Trophoblast cell (in vitro differentiated cells and primary cell): ENCODE data around the gene WIZ.

Source experiments
- DNase-seq, 2 donors: peaks; one replicate each; pipeline ENCODE4 v3.0.0-alpha.2; 2016
- H2AFZ ChIP-seq: 2 replicates; pipeline ENCODE4 v1.6.1; 2013; ENCODE audit warnings: low read length, moderate library complexity, mild to moderate bottlenecking; ENCODE audit not compliant: insufficient read depth, poor library complexity
- H2AK5ac ChIP-seq: 2 replicates; pipeline ENCODE4 v1.6.1; 2013; ENCODE audit warnings: mild to moderate bottlenecking, low read length
- H2BK120ac ChIP-seq: 2 replicates; pipeline ENCODE4 v1.6.1; 2013; ENCODE audit warnings: low read length, mild to moderate bottlenecking, moderate library complexity; ENCODE audit not compliant: insufficient read depth, poor library complexity
- H2BK12ac ChIP-seq: 2 replicates; pipeline ENCODE4 v1.6.1; 2013; ENCODE audit warnings: mild to moderate bottlenecking, low read length, moderate library complexity
- H2BK5ac ChIP-seq: 2 replicates; pipeline ENCODE4 v1.6.1; 2013; ENCODE audit warnings: low read length, low read depth, moderate library complexity, mild to moderate bottlenecking; ENCODE audit not compliant: poor library complexity
- H3K14ac ChIP-seq: 2 replicates; pipeline ENCODE4 v1.6.1; 2013; ENCODE audit warnings: mild to moderate bottlenecking, low read length
- H3K18ac ChIP-seq: 2 replicates; pipeline ENCODE4 v1.6.1; 2013; ENCODE audit warnings: mild to moderate bottlenecking, low read length
- H3K23ac ChIP-seq: 2 replicates; pipeline ENCODE4 v1.6.1; 2013; ENCODE audit warnings: low read length
- H3K27ac ChIP-seq: 2 replicates; pipeline ENCODE4 v1.5.1; 2013; ENCODE audit warnings: low read depth, mild to moderate bottlenecking, inconsistent platforms, low read length, moderate library complexity
- H3K27me3 ChIP-seq: 2 replicates; pipeline ENCODE4 v1.6.1; 2013; ENCODE audit warnings: inconsistent platforms, mild to moderate bottlenecking, low read length, moderate library complexity; ENCODE audit not compliant: insufficient read depth
- H3K36me3 ChIP-seq, 2 experiments: 1 replicate in 1 of 2; 2 replicates in 1 of 2; pipeline ENCODE4 v1.6.1; 2013; ENCODE audit warnings: low read length in 2 of 2, mild to moderate bottlenecking in 2 of 2, moderate library complexity in 1 of 2; ENCODE audit not compliant: insufficient read depth in 2 of 2, control insufficient read depth in 1 of 2
- H3K4ac ChIP-seq: 2 replicates; pipeline ENCODE4 v1.6.1; 2013; ENCODE audit warnings: low read depth, mild to moderate bottlenecking, low read length, moderate library complexity
- H3K4me1 ChIP-seq, 2 experiments: 1 replicate in 1 of 2; 2 replicates in 1 of 2; pipeline ENCODE4 v1.6.1; 2013; ENCODE audit warnings: low read length in 2 of 2, mild to moderate bottlenecking in 2 of 2, moderate library complexity in 1 of 2; ENCODE audit not compliant: insufficient read depth in 2 of 2, control insufficient read depth in 1 of 2
- H3K4me2 ChIP-seq: 2 replicates; pipeline ENCODE4 v1.6.1; 2013; ENCODE audit warnings: inconsistent platforms, mild to moderate bottlenecking, low read length, moderate library complexity
- H3K4me3 ChIP-seq: 2 replicates; pipeline ENCODE4 v1.5.1; 2013; ENCODE audit warnings: mild to moderate bottlenecking, low read depth, low read length, inconsistent platforms
- H3K79me1 ChIP-seq: one replicate; pipeline ENCODE4 v1.6.1; 2013; ENCODE audit warnings: low read length
- H3K79me2 ChIP-seq: 2 replicates; pipeline ENCODE4 v1.6.1; 2013; ENCODE audit warnings: low read length, mild to moderate bottlenecking; ENCODE audit not compliant: control insufficient read depth, insufficient read depth, poor library complexity
- H3K9ac ChIP-seq: 2 replicates; pipeline ENCODE4 v1.6.1; 2013; ENCODE audit warnings: mild to moderate bottlenecking, low read length
- H3K9me3 ChIP-seq: 2 replicates; pipeline ENCODE4 v1.6.1; 2013; ENCODE audit warnings: low read depth, mild to moderate bottlenecking, control low read depth, inconsistent platforms, low read length; ENCODE audit not compliant: insufficient read depth
- H4K12ac ChIP-seq: 2 replicates; pipeline ENCODE4 v1.6.1; 2013; ENCODE audit warnings: low read depth, mild to moderate bottlenecking, low read length, moderate library complexity
- H4K8ac ChIP-seq: 2 replicates; pipeline ENCODE4 v1.6.1; 2013; ENCODE audit warnings: low read depth, mild to moderate bottlenecking, low read length, moderate library complexity
- H4K91ac ChIP-seq: one replicate; pipeline ENCODE4 v1.6.1; 2013; ENCODE audit warnings: low read depth, mild to moderate bottlenecking, low read length, moderate library complexity
- WGBS: extraction: QIAGEN DNeasy Blood & Tissue Kit; methylation state at CpG from one replicate; pipeline ENCODE4 v1.1.7; 2013; ENCODE audit warnings: missing lambda C conversion rate; ENCODE audit not compliant: insufficient read length, insufficient coverage; ENCODE audit errors: extremely low coverage; 5-methylcytosine and 5-hydroxymethylcytosine counted together

The WIZ gene

DNA sequence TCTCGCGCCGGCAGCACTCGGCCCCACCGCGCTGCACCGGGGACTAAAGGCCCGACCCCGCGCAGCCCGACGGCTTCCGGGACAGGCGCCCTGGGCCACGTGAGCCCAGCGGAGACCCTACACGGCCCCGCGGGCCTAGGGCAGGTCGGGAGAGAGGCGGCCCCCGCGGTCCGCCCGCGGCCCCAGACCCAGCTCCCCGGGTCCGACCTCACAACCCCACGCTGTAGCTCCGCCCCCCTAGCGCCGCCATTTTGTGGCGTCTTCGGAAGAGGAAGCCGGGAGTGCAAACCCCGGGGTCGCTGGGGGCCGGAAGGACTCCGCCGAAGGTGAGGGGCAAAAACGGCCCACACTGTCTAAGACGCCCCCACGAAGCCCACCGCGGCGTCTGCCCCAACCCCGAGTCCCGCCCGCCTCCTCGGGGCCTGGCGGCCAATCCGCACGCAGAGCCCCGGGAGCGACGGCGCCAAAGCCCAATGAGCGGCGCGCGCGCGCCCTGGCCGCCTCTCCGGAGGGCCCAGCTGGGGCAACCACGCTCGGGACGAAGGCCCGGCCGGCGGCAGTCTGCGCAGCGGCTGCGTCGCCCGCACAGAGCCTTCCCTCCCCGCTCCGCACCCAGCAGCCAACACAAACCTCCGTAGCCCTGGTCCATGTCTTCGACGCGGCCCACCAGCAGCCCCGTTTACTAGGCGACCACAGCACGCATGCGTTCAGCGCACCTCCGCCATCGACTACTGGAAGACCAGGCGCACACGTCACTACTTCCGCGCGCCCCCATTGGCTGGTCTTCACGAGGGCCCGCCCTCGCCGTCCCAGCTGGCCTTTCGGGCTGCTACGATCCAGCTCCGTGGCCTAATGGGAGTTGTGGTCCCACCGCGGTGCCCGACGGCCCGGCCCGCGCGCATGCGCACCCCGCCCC, 70.4 kb downstream of the WIZ start, which contains the start of gene AKAP8:
AKAP8 (minus strand) TSS at position 705 of the 916 bp plus-strand sequence; CDS start at position 649, 56 bp downstream.
- H3K23ac ChIP-seq: peak within 1 kb of the TSS; percentile 11
- H3K36me3 ChIP-seq: peaks cover 11 to 13% of the 10 kb centered on the region in 2 experiments
- H4K8ac ChIP-seq: peak within 1 kb of the TSS; percentile 98
- peaks cover 2 to 12% of the 10 kb centered on the region in 2 experiments for H3K4me1 ChIP-seq
- peaks cover 33% of the 10 kb centered on the region for H3K79me2 ChIP-seq
- H4K12ac ChIP-seq: peak within 1 kb of the TSS; percentile 95
- H2BK5ac ChIP-seq: peak within 1 kb of the TSS; percentile 74
- peak within 1 kb of the TSS; percentile 73 for H2AFZ ChIP-seq
- H2BK12ac ChIP-seq: peak within 1 kb of the TSS; percentile 4
- H2AK5ac ChIP-seq: peak within 1 kb of the TSS; percentile 71
- peak within 1 kb of the TSS; percentile 92 for H3K27ac ChIP-seq
- H3K4ac ChIP-seq: peak within 1 kb of the TSS; percentile 76
- DNase-seq: peak; percentile 100
- peak within 1 kb of the TSS; percentile 94 for H4K91ac ChIP-seq
- peak within 1 kb of the TSS; percentile 96 for H3K14ac ChIP-seq
- H3K79me1 ChIP-seq: peaks cover 16% of the 10 kb centered on the region
- H3K4me3 ChIP-seq: peak within 1 kb of the TSS; percentile 96
- no peaks in the 10 kb centered on the region for H3K9me3 ChIP-seq
- peak within 1 kb of the TSS; percentile 94 for H3K9ac ChIP-seq
- WGBS: no CpG with 5 or more reads among the region's 111 CpGs
- H3K4me2 ChIP-seq: peak within 1 kb of the TSS; percentile 98
- H3K18ac ChIP-seq: peak within 1 kb of the TSS; percentile 90
- no peaks in the 10 kb centered on the region for H3K27me3 ChIP-seq
- H2BK120ac ChIP-seq: peak within 1 kb of the TSS; percentile 83

DNA sequence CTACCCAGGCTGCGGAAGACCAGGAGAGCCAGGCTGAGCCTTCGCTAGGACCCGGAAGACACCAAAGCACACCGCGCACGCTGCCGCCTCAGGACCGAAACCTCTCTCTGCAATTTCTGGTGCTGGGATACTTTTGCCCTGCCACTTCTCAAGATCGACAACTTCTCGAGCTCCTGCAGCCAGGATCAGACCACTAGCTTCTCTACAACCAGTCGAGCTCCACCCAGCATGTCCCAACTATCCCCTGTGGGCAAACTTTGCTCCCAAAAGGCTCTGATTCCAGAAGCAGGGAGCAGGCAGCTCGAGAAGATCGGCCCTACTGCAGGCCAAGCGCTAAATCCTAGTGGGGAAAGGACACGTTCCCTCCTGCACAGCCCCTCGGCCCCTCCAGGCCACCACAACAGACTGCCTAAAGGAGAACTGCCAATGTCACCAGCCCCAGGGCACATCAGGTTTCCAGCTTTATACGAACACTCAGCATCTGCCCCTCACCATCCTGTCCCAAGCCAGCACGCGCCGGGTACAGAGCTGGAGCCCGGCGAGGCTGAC, 71.1 kb downstream of the WIZ start:
- H3K79me1 ChIP-seq: peaks cover 16% of the 10 kb centered on the region
- peak overlapping the region; percentile 71 for H2AK5ac ChIP-seq
- DNase-seq: peak; percentile 50 to 62
- H3K9ac ChIP-seq: peak overlapping the region; percentile 94
- H4K12ac ChIP-seq: peak overlapping the region; percentile 95
- H3K14ac ChIP-seq: peak overlapping the region; percentile 96
- peaks cover 16 to 18% of the 10 kb centered on the region in 2 experiments for H3K36me3 ChIP-seq
- peak overlapping the region; percentile 76 for H3K4ac ChIP-seq
- H3K27me3 ChIP-seq: no peaks in the 10 kb centered on the region
- H2BK120ac ChIP-seq: peak overlapping the region; percentile 83
- H3K9me3 ChIP-seq: no peaks in the 10 kb centered on the region
- H2AFZ ChIP-seq: peak overlapping the region; percentile 73
- H3K23ac ChIP-seq: peak overlapping the region; percentile 11
- H3K79me2 ChIP-seq: peaks cover 36% of the 10 kb centered on the region
- H3K4me2 ChIP-seq: peak overlapping the region; percentile 98
- peak overlapping the region; percentile 96 for H3K4me3 ChIP-seq
- peak overlapping the region; percentile 4 for H2BK12ac ChIP-seq
- H3K27ac ChIP-seq: peak overlapping the region; percentile 90
- H3K18ac ChIP-seq: peak overlapping the region; percentile 90
- peak overlapping the region; percentile 98 for H4K8ac ChIP-seq
- peaks cover 2 to 12% of the 10 kb centered on the region in 2 experiments for H3K4me1 ChIP-seq
- WGBS: no CpG with 5 or more reads among the region's 22 CpGs
- H2BK5ac ChIP-seq: peak overlapping the region; percentile 74
- H4K91ac ChIP-seq: peak overlapping the region; percentile 80

DNA sequence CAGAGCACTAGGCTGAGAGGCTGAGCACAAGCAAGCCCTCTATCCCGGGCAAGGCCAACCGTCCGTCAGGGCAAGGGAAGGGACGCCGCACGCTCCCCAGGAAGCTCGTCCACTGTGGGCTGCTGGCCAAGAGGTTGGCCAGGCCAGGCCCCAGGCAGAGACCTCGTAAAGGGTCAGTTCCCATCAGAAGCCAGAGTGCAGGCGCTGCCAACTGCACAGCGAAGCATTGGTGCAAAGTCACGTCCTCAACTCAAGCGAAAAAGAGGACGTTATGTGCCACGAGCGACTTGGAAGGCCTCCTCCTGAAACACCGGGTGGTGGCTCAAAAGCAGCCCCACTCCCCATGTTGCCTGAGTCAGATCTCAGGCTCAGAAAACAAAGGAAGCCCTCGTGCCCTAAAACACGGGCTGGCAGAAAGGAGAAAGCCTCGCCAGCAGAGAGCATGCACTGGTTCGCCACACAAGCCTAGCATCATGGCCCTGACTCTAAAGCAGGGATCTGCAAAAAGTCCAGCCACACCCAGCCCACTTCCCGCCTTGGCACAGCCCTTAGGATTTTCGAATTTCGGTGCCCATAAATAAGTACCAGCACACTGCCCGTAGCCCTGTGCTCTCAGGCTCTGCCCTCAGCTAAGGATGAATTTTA, 74.8 kb downstream of the WIZ start:
- Histone ChIP-seq H3K27me3 (no peaks in the 10 kb centered on the region), H3K14ac (no peak overlapping the region), H3K4me1 (peaks cover 2 to 12% of the 10 kb centered on the region in 2 experiments), H3K23ac (no peak overlapping the region), H4K91ac (no peak overlapping the region), H4K8ac (no peak overlapping the region), H2BK120ac (no peak overlapping the region), H3K79me1 (peaks cover 11% of the 10 kb centered on the region), H3K18ac (no peak overlapping the region), H2AK5ac (no peak overlapping the region), H3K4me2 (no peak overlapping the region), H3K9ac (peak overlapping the region; percentile 16), H4K12ac (no peak overlapping the region), H2BK5ac (no peak overlapping the region), H3K4ac (peak overlapping the region; percentile 64), H2BK12ac (no peak overlapping the region), H3K36me3 (peaks cover 44 to 46% of the 10 kb centered on the region in 2 experiments), H3K4me3 (no peak overlapping the region), H3K79me2 (peaks cover 33% of the 10 kb centered on the region), H2AFZ (no peak overlapping the region), H3K27ac (no peak overlapping the region), H3K9me3 (peaks cover 2% of the 10 kb centered on the region)
- DNase-seq: no peak
- no CpG with 5 or more reads among the region's 24 CpGs for WGBS

DNA sequence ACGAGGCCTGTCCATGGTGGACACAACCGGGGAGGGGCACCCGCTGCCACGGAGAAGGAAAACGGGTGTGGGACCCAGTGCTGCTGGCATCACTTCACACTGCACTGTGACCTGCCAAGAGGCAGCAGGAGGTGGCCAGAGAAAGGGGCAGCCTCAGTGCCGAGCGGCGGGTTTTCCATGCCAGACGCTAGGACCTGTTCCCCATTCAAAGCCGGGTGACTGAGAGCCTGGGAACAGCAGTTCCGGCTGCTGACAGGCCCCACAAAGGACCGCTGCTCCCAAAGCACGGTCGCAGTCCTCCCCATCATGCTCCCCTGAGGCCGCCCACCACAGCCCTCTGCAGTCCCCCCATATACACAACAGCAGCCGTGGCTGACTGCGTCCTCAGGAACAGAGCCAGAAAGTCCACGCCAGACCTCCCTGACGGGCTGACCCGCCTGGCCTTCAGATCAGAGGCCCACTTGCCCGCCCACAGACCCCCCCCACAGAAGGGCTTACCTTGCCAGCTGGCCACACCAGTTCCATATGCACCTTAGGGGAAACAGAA, 75.6 kb downstream of the WIZ start:
- H2AFZ ChIP-seq: no peak overlapping the region

More for the DNA sequence above, 75.6 kb downstream of the WIZ start:
- peaks cover 29% of the 10 kb centered on the region for H3K79me2 ChIP-seq
- H4K8ac ChIP-seq: no peak overlapping the region
- no peak overlapping the region for H2AK5ac ChIP-seq
- no peak overlapping the region for H2BK12ac ChIP-seq
- no peak overlapping the region for H3K9ac ChIP-seq
- H3K27me3 ChIP-seq: no peaks in the 10 kb centered on the region
- no peak overlapping the region for H4K12ac ChIP-seq
- peak overlapping the region; percentile 64 for H3K4ac ChIP-seq
- no peak overlapping the region for H4K91ac ChIP-seq
- H2BK5ac ChIP-seq: no peak overlapping the region
- WGBS: no CpG with 5 or more reads among the region's 21 CpGs
- H3K27ac ChIP-seq: no peak overlapping the region
- H3K4me2 ChIP-seq: no peak overlapping the region
- peaks cover 52 to 54% of the 10 kb centered on the region in 2 experiments for H3K36me3 ChIP-seq
- no peak for DNase-seq
- H3K4me3 ChIP-seq: no peak overlapping the region
- H3K14ac ChIP-seq: no peak overlapping the region
- H3K4me1 ChIP-seq: peaks cover 2 to 12% of the 10 kb centered on the region in 2 experiments
- no peak overlapping the region for H2BK120ac ChIP-seq
- no peak overlapping the region for H3K18ac ChIP-seq
- peaks cover 6% of the 10 kb centered on the region for H3K79me1 ChIP-seq
- peaks cover 2% of the 10 kb centered on the region for H3K9me3 ChIP-seq
- no peak overlapping the region for H3K23ac ChIP-seq
